PFSK-1 (cell line): ENCODE data around the gene SACS.

Experiments
- FOXP2 ChIP-seq: optimal IDR thresholded peaks from 2 replicates; pipeline ENCODE3; 2011; ENCODE audit warnings: borderline replicate concordance, control low read depth, inconsistent platforms; ENCODE audit not compliant: insufficient read depth; ENCODE audit errors: extremely low read length, extremely low read depth
- POLR2AphosphoS5 ChIP-seq: IDR thresholded peaks from 2 replicates; pipeline ENCODE4 v1.6.1; 2012; ENCODE audit warnings: low read depth, mild to moderate bottlenecking, control low read depth, low read length, moderate library complexity
- SIN3A ChIP-seq: IDR thresholded peaks from 2 replicates; pipeline ENCODE4 v1.6.1; 2012; ENCODE audit warnings: mild to moderate bottlenecking, low read length, moderate library complexity, borderline replicate concordance; ENCODE audit not compliant: insufficient read depth
- TAF1 ChIP-seq: IDR thresholded peaks from 2 replicates; pipeline ENCODE4 v1.6.1; 2012; ENCODE audit warnings: low read length, control low read depth, borderline replicate concordance; ENCODE audit not compliant: insufficient read depth
- TF ChIP-seq, protein P1 (sequence below), 2 experiments: IDR thresholded peaks; 2 replicates each; pipeline versions ENCODE4 v1.6.1 to v1.8.0; 2011 to 2012; ENCODE audit warnings: low read depth in 2 of 2, low read length in 2 of 2, control low read depth in 1 of 2, inconsistent platforms in 1 of 2, mild to moderate bottlenecking in 1 of 2, moderate library complexity in 1 of 2; ENCODE audit not compliant: insufficient read depth in 1 of 2

SACS gene

DNA sequence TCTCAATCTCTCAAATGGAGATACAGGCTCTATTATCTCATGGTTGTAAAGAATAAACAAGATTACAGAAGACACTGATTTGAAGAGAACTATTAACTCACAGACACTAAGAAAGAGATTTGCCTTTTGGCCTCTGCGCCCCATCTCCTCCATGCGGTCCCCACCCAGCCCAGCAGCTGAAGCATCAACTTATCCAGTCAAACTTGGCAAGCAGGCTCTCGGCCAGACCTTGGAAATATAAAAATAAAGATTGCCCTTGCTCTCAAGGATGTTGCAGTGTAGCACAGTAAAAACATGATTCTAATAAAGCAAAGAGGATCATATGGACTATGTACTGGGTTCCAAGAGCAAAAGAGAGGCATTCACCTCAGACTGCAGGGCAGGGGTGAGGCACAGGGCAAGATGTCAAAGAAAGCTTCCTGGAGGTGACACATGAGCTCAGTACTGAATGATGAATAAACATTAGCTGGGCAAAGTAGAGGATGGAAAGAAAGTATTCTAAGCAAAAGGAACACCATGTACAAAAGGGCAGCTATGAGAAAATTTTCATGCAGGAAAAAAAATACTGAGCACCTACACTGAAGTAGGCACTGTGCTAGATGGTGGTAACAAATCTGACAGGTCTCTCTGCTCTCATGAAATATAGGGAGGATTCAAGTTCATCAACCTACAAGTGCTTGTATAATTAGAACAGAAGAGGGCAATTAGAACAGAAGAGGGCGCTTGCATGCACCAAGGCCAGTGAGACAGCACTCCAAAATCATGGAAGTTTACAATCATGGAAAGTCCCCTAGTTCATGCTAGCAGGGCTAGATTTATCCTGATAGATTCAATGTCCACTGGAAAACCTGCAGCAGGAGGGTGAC is 85.0 kb downstream of the SACS start:
- no peak for TF ChIP-seq TAF1
- TF ChIP-seq, protein P1, sequence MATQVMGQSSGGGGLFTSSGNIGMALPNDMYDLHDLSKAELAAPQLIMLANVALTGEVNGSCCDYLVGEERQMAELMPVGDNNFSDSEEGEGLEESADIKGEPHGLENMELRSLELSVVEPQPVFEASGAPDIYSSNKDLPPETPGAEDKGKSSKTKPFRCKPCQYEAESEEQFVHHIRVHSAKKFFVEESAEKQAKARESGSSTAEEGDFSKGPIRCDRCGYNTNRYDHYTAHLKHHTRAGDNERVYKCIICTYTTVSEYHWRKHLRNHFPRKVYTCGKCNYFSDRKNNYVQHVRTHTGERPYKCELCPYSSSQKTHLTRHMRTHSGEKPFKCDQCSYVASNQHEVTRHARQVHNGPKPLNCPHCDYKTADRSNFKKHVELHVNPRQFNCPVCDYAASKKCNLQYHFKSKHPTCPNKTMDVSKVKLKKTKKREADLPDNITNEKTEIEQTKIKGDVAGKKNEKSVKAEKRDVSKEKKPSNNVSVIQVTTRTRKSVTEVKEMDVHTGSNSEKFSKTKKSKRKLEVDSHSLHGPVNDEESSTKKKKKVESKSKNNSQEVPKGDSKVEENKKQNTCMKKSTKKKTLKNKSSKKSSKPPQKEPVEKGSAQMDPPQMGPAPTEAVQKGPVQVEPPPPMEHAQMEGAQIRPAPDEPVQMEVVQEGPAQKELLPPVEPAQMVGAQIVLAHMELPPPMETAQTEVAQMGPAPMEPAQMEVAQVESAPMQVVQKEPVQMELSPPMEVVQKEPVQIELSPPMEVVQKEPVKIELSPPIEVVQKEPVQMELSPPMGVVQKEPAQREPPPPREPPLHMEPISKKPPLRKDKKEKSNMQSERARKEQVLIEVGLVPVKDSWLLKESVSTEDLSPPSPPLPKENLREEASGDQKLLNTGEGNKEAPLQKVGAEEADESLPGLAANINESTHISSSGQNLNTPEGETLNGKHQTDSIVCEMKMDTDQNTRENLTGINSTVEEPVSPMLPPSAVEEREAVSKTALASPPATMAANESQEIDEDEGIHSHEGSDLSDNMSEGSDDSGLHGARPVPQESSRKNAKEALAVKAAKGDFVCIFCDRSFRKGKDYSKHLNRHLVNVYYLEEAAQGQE (IDR thresholded peaks at IDR 0.05; ENCODE audit: insufficient read depth in 1 of 2, low read depth in 2 of 2, low read length in 2 of 2) = no peak

DNA sequence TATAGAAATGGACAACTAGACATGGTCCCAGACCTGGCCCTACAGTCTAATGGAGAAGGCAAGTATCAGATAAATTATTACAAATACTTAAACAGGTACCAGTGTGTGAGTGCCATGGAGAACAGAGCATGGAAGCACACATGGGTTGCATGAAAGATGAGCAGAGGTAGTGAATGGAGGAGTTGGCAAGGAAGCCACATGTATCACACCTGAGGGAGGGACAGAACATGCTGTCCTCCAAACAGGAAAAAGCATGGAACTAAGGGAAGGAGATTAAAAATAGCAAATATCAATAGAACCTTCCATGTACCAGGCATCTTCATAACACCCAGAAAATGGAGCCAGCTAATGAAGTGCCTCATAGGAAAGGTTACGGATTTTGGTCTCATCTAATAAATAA is 85.9 kb downstream of the SACS start:
- TF ChIP-seq SIN3A = no peak
- TF ChIP-seq FOXP2 = no peak
- no peak for TF ChIP-seq POLR2AphosphoS5
- TF ChIP-seq, protein P1 (IDR thresholded peaks at IDR 0.05; ENCODE audit: insufficient read depth in 1 of 2, low read depth in 2 of 2, low read length in 2 of 2) = no peak
- TF ChIP-seq TAF1 = no peak

DNA sequence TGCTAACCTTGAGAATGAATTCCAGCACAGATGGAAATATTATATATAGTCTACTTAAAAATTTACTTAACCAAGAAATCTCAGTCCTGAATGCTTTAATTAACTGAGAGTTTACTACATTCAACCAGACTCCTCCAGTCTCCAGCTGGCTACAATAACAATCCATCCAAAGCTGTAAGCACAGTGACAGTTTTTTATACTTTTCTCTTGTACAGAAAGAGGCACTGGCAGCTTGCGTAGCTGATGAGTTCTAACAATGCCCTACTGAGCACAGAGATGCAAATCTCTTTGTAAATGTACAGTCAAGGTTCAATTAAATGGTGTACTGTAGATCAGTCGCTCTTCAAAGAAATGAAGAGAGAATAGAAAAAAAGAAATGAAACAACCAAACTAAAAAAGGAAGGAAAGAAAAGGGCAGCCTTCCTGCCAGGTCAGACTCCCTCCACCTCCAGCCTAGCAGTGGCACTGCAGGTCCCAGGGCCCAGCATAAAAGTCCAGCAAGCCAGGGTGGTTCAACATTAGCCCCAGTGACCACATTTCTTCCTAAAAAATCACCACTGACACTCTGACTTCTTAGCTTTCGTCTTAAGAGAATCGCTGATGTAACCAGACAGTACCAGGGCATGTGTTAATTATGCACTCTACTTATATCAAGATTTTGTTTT is 88.4 kb downstream of the SACS start:
- TF ChIP-seq POLR2AphosphoS5 = no peak
- TF ChIP-seq, protein P1 (IDR thresholded peaks at IDR 0.05; ENCODE audit: insufficient read depth in 1 of 2, low read depth in 2 of 2, low read length in 2 of 2) = no peak

DNA sequence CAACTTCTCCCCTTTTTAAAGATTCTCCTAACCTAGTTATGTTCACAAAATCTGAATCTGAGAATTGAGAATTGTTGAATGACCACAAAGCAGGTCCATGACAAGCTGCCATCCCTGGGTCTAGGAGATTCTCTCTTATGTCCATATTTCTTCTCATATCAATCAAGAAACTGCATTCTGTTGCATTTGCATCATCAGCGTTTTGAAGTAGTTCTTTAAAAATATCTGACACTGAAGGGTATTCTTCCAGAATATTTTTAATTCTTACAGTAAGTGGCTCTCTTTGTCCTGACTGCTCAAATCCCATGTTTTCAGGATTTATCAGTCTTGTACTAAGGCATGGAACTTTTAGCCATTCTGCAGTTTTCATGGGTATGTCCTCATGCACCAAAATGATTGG is 94.3 kb downstream of the SACS start:
- TF ChIP-seq SIN3A (no peak), POLR2AphosphoS5 (no peak), TAF1 (no peak), FOXP2 (no peak)
- TF ChIP-seq, protein P1 (IDR thresholded peaks at IDR 0.05; ENCODE audit: insufficient read depth in 1 of 2, low read depth in 2 of 2, low read length in 2 of 2) = no peak

DNA sequence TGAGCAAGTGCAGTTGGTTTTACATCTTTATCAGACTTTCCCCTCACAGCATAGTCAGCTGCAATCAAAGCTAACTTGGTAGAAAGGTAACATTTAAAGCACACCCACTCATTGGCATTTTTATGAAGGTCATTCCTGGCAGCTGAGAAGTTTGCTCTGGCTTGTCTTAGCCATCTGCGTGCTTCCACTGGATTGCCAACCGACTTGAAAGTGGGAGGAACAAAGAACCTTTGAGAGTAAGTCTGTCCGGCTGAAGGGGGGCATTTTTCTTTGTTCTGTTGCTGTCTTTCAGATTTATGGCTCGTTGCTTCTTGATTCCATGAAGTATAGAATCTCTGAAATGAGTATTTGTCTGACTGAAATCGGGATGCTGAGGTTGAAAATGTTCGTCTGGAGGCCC is 103.1 kb downstream of the SACS start:
- TF ChIP-seq, protein P1 (IDR thresholded peaks at IDR 0.05; ENCODE audit: insufficient read depth in 1 of 2, low read depth in 2 of 2, low read length in 2 of 2) = no peak
- TF ChIP-seq POLR2AphosphoS5 = no peak
- no peak for TF ChIP-seq FOXP2
- TF ChIP-seq TAF1 = no peak
- TF ChIP-seq SIN3A = no peak
